HUES48 (cell line): ENCODE measurements around the gene EFNB2.

Source experiments
- H3K27ac ChIP-seq: one replicate; pipeline ENCODE4 v1.7.0; 2013; ENCODE audit warnings: low read depth, low read length, inconsistent platforms
- H3K27me3 ChIP-seq: 2 replicates; pipeline ENCODE4 v1.6.1; 2013; ENCODE audit warnings: mild to moderate bottlenecking, low read length; ENCODE audit not compliant: control insufficient read depth, insufficient read depth
- H3K36me3 ChIP-seq: 2 replicates; pipeline ENCODE4 v1.6.1; 2013; ENCODE audit warnings: low read length; ENCODE audit not compliant: control insufficient read depth, insufficient read depth
- H3K4me1 ChIP-seq: 2 replicates; pipeline ENCODE4 v1.6.1; 2013; ENCODE audit warnings: mild to moderate bottlenecking, low read length; ENCODE audit not compliant: control insufficient read depth, insufficient read depth
- H3K4me3 ChIP-seq: 2 replicates; pipeline ENCODE4 v1.5.1; 2013; ENCODE audit warnings: mild to moderate bottlenecking, low read depth, low read length
- H3K9ac ChIP-seq: 2 replicates; pipeline ENCODE4 v1.6.1; 2013; ENCODE audit warnings: mild to moderate bottlenecking, low read depth, low read length, moderate library complexity
- H3K9me3 ChIP-seq: 2 replicates; pipeline ENCODE4 v1.6.1; 2013; ENCODE audit warnings: low read length; ENCODE audit not compliant: control insufficient read depth, insufficient read depth

The EFNB2 gene

GRCh38 chr13:106489849-106490568 is 45.5 kb downstream of the EFNB2 start:
- Histone ChIP-seq H3K36me3 (peaks cover 37% of the 10 kb centered on the region), H3K9me3 (no peaks in the 10 kb centered on the region), H3K9ac (no peak overlapping the region), H3K27me3 (no peaks in the 10 kb centered on the region), H3K4me3 (no peak overlapping the region), H3K4me1 (peaks cover 7% of the 10 kb centered on the region; the same call in 1 of the 2 replicates), H3K27ac (no peak overlapping the region)

GRCh38 chr13:106488686-106489085 is 46.8 kb downstream of the EFNB2 start:
- Histone ChIP-seq H3K4me1 (peaks cover 14% of the 10 kb centered on the region; the same call in 1 of the 2 replicates), H3K27me3 (no peaks in the 10 kb centered on the region), H3K9me3 (no peaks in the 10 kb centered on the region), H3K36me3 (peaks cover 24% of the 10 kb centered on the region), H3K27ac (peak overlapping the region; percentile 9), H3K9ac (no peak overlapping the region), H3K4me3 (no peak overlapping the region)

- H3K9ac ChIP-seq = no peak overlapping the region
- peaks cover 14% of the 10 kb centered on the region; the same call in 1 of the 2 replicates for H3K4me1 ChIP-seq
- H3K4me3 ChIP-seq = no peak overlapping the region
- no peaks in the 10 kb centered on the region for H3K9me3 ChIP-seq
- H3K27ac ChIP-seq = no peak overlapping the region
- peaks cover 18% of the 10 kb centered on the region for H3K36me3 ChIP-seq
- no peaks in the 10 kb centered on the region for H3K27me3 ChIP-seq
These were observed 47.4 kb downstream of the EFNB2 start for GRCh38 chr13:106488076-106488475.

GRCh38 chr13:106487129-106487528 is 48.3 kb downstream of the EFNB2 start:
- Histone ChIP-seq H3K4me1 (peaks cover 14% of the 10 kb centered on the region; the same call in 1 of the 2 replicates), H3K4me3 (no peak overlapping the region), H3K9me3 (no peaks in the 10 kb centered on the region), H3K9ac (no peak overlapping the region), H3K27ac (no peak overlapping the region), H3K36me3 (peaks cover 8% of the 10 kb centered on the region), H3K27me3 (no peaks in the 10 kb centered on the region)

GRCh38 chr13:106486287-106486686 is 49.2 kb downstream of the EFNB2 start:
- H3K4me1 ChIP-seq = peaks cover 14% of the 10 kb centered on the region; the same call in 1 of the 2 replicates
- H3K4me3 ChIP-seq = no peak overlapping the region
- no peaks in the 10 kb centered on the region for H3K27me3 ChIP-seq
- no peak overlapping the region for H3K27ac ChIP-seq
- no peak overlapping the region for H3K9ac ChIP-seq
- H3K9me3 ChIP-seq = no peaks in the 10 kb centered on the region
- no peaks in the 10 kb centered on the region for H3K36me3 ChIP-seq

- Histone ChIP-seq H3K27ac (no peak overlapping the region), H3K27me3 (no peaks in the 10 kb centered on the region), H3K9ac (no peak overlapping the region), H3K9me3 (no peaks in the 10 kb centered on the region), H3K36me3 (no peaks in the 10 kb centered on the region), H3K4me1 (peaks cover 14% of the 10 kb centered on the region; the same call in 1 of the 2 replicates), H3K4me3 (no peak overlapping the region)
These were observed 50.8 kb downstream of the EFNB2 start for GRCh38 chr13:106484537-106485193.

- H3K4me1 ChIP-seq = peaks cover 14% of the 10 kb centered on the region; the same call in 1 of the 2 replicates
- H3K4me3 ChIP-seq = no peak overlapping the region
- H3K9me3 ChIP-seq = no peaks in the 10 kb centered on the region
- no peak overlapping the region for H3K9ac ChIP-seq
- no peaks in the 10 kb centered on the region for H3K36me3 ChIP-seq
- H3K27ac ChIP-seq = no peak overlapping the region
- no peaks in the 10 kb centered on the region for H3K27me3 ChIP-seq
These were observed 51.4 kb downstream of the EFNB2 start for GRCh38 chr13:106484084-106484483.

GRCh38 chr13:106481919-106482318 is 53.5 kb downstream of the EFNB2 start:
- H3K27me3 ChIP-seq = no peaks in the 10 kb centered on the region
- H3K4me1 ChIP-seq = peaks cover 9% of the 10 kb centered on the region; the same call in 1 of the 2 replicates
- no peak overlapping the region for H3K27ac ChIP-seq
- no peaks in the 10 kb centered on the region for H3K36me3 ChIP-seq
- H3K9ac ChIP-seq = no peak overlapping the region
- no peaks in the 10 kb centered on the region for H3K9me3 ChIP-seq
- H3K4me3 ChIP-seq = no peak overlapping the region

GRCh38 chr13:106480351-106480910 is 55.0 kb downstream of the EFNB2 start:
- no peaks in the 10 kb centered on the region for H3K9me3 ChIP-seq
- H3K4me1 ChIP-seq = peaks cover 9% of the 10 kb centered on the region; the same call in 1 of the 2 replicates
- no peaks in the 10 kb centered on the region for H3K36me3 ChIP-seq
- no peak overlapping the region for H3K9ac ChIP-seq
- H3K27me3 ChIP-seq = no peaks in the 10 kb centered on the region
- no peak overlapping the region for H3K4me3 ChIP-seq
- H3K27ac ChIP-seq = no peak overlapping the region

- H3K9me3 ChIP-seq = no peaks in the 10 kb centered on the region
- no peak overlapping the region for H3K4me3 ChIP-seq
- H3K36me3 ChIP-seq = no peaks in the 10 kb centered on the region
- no peak overlapping the region for H3K9ac ChIP-seq
- H3K27ac ChIP-seq = no peak overlapping the region
- no peaks in the 10 kb centered on the region for H3K27me3 ChIP-seq
- H3K4me1 ChIP-seq = peaks cover 6% of the 10 kb centered on the region; the same call in 1 of the 2 replicates
These were observed 55.5 kb downstream of the EFNB2 start for GRCh38 chr13:106479929-106480328.

- H3K27me3 ChIP-seq = no peaks in the 10 kb centered on the region
- no peak overlapping the region for H3K4me3 ChIP-seq
- H3K4me1 ChIP-seq = no peaks in the 10 kb centered on the region
- H3K9me3 ChIP-seq = no peaks in the 10 kb centered on the region
- H3K27ac ChIP-seq = no peak overlapping the region
- H3K36me3 ChIP-seq = no peaks in the 10 kb centered on the region
- H3K9ac ChIP-seq = no peak overlapping the region
These were observed 57.3 kb downstream of the EFNB2 start for GRCh38 chr13:106478116-106478515.
